Gastrocnemius medialis (tissue), 4 donors: ENCODE measurements around the gene TMBIM1.

ENCODE experiments used
- CTCF ChIP-seq, 5 experiments: fragments of 450-650 bp in 3 of 5; fragments of 200-600 bp in 2 of 5; sonication (generic) in 2 of 5; IDR thresholded peaks in 4 of 5; conservative IDR thresholded peaks in 1 of 5; 1 replicate in 4 of 5; 2 replicates in 1 of 5; pipeline ENCODE4 v1.5.1; 2016 to 2019; ENCODE audit warnings: antibody characterized with exemption in 5 of 5, mild to moderate bottlenecking in 3 of 5, moderate library complexity in 3 of 5
- POLR2A ChIP-seq, 2 donors: fragments of 450-650 bp; IDR thresholded peaks; one replicate each; pipeline ENCODE4 v1.6.1; 2017; ENCODE audit warnings: antibody characterized with exemption in 2 of 2, mild to moderate bottlenecking in 2 of 2, moderate library complexity in 2 of 2

GRCh38 chr2:218312267-218312756 lies 20.0 kb upstream of the TMBIM1 start:
- TF ChIP-seq CTCF (IDR thresholded peaks at IDR 0.05 in 4 of 5, conservative IDR thresholded peaks at IDR 0.05 in 1 of 5): no peak
- TF ChIP-seq POLR2A (IDR thresholded peaks at IDR 0.05): no peak
